Measurements from ENCODE around the gene RETNLB.

The RETNLB gene

GRCh38 chr3:108775649-108776048 lies 18.4 kb upstream of the RETNLB start:
- no peaks in the 10 kb centered on the region for H3K4me1 ChIP-seq (ENCODE audit: control extremely low read depth in 1 of 4, control insufficient read depth in 4 of 4, insufficient read depth in 4 of 4, low read length in 3 of 4)
- ChIA-PET POLR2A (no interaction called here), CTCF (no interaction called here)
- H3K27ac ChIP-seq (ENCODE audit: insufficient read depth in 1 of 2, low read depth in 1 of 2, low read length in 2 of 2, poor library complexity in 1 of 2, severe bottlenecking in 2 of 2) = no peak overlapping the region
- no CpG with 5 or more reads among the region's 1 CpG for WGBS (ENCODE audit: insufficient coverage)
- H3K27me3 ChIP-seq (replicated peaks in 2 of 5; ENCODE audit: control insufficient read depth in 4 of 5, insufficient read depth in 5 of 5, low read length in 4 of 5) = no peaks in the 10 kb centered on the region
- H3K4me3 ChIP-seq (ENCODE audit: control insufficient read depth in 1 of 7, extremely low read depth in 1 of 7, insufficient read depth in 4 of 7, low read depth in 2 of 7, low read length in 6 of 7) = no peak overlapping the region
- H3K9me3 ChIP-seq (ENCODE audit: control extremely low read depth in 1 of 5, control insufficient read depth in 4 of 5, insufficient read depth in 2 of 5, low read depth in 1 of 5, low read length in 4 of 5) = no peaks in the 10 kb centered on the region
- DNase-seq = no peak
- no peaks in the 10 kb centered on the region for H3K36me3 ChIP-seq (ENCODE audit: control insufficient read depth in 4 of 4, insufficient read depth in 4 of 4, low read length in 3 of 4)

- CTCF ChIA-PET = no interaction called here
These were observed 10.0 kb upstream of the RETNLB start for GRCh38 chr3:108767253-108767652.

GRCh38 chr3:108755686-108756085 lies 1.5 kb downstream of the RETNLB start:
- no peak for DNase-seq
- no peak overlapping the region for H3K27ac ChIP-seq (ENCODE audit: insufficient read depth in 1 of 2, low read depth in 1 of 2, low read length in 2 of 2, poor library complexity in 1 of 2, severe bottlenecking in 2 of 2)
- H3K36me3 ChIP-seq (ENCODE audit: control insufficient read depth in 4 of 4, insufficient read depth in 4 of 4, low read length in 3 of 4) = no peaks in the 10 kb centered on the region
- H3K4me1 ChIP-seq (ENCODE audit: control extremely low read depth in 1 of 4, control insufficient read depth in 4 of 4, insufficient read depth in 4 of 4, low read length in 3 of 4) = no peaks in the 10 kb centered on the region
- WGBS (ENCODE audit: insufficient coverage) = 95% methylated on average over 2 of the region's 5 CpGs
- no peak overlapping the region for H3K4me3 ChIP-seq (ENCODE audit: control insufficient read depth in 1 of 7, extremely low read depth in 1 of 7, insufficient read depth in 4 of 7, low read depth in 2 of 7, low read length in 6 of 7)
- ChIA-PET POLR2A (no interaction called here), CTCF (no interaction called here)
- no peaks in the 10 kb centered on the region for H3K9me3 ChIP-seq (ENCODE audit: control extremely low read depth in 1 of 5, control insufficient read depth in 4 of 5, insufficient read depth in 2 of 5, low read depth in 1 of 5, low read length in 4 of 5)
- no peaks in the 10 kb centered on the region for H3K27me3 ChIP-seq (replicated peaks in 2 of 5; ENCODE audit: control insufficient read depth in 4 of 5, insufficient read depth in 5 of 5, low read length in 4 of 5)

More at GRCh38 chr3:108767253-108767652, 10.0 kb upstream of the RETNLB start:
- no peaks in the 10 kb centered on the region for H3K4me1 ChIP-seq (ENCODE audit: control extremely low read depth in 1 of 4, control insufficient read depth in 4 of 4, insufficient read depth in 4 of 4, low read length in 3 of 4)
- POLR2A ChIA-PET = no interaction called here
- no peak overlapping the region for H3K4me3 ChIP-seq (ENCODE audit: control insufficient read depth in 1 of 7, extremely low read depth in 1 of 7, insufficient read depth in 4 of 7, low read depth in 2 of 7, low read length in 6 of 7)
- peaks cover 0 to 2% (median 0%) of the 10 kb centered on the region in 5 experiments for H3K27me3 ChIP-seq (replicated peaks in 2 of 5; ENCODE audit: control insufficient read depth in 4 of 5, insufficient read depth in 5 of 5, low read length in 4 of 5)
- WGBS (ENCODE audit: insufficient coverage) = 69% methylated on average over 2 of the region's 3 CpGs
- H3K9me3 ChIP-seq (ENCODE audit: control extremely low read depth in 1 of 5, control insufficient read depth in 4 of 5, insufficient read depth in 2 of 5, low read depth in 1 of 5, low read length in 4 of 5) = no peaks in the 10 kb centered on the region
- no peak overlapping the region for H3K27ac ChIP-seq (ENCODE audit: insufficient read depth in 1 of 2, low read depth in 1 of 2, low read length in 2 of 2, poor library complexity in 1 of 2, severe bottlenecking in 2 of 2)
- DNase-seq = no peak
- H3K36me3 ChIP-seq (ENCODE audit: control insufficient read depth in 4 of 4, insufficient read depth in 4 of 4, low read length in 3 of 4) = no peaks in the 10 kb centered on the region

- Histone ChIP-seq H3K9me3 (ENCODE audit: control extremely low read depth in 1 of 5, control insufficient read depth in 4 of 5, insufficient read depth in 2 of 5, low read depth in 1 of 5, low read length in 4 of 5) (peaks cover 0 to 3% (median 0%) of the 10 kb centered on the region in 5 experiments), H3K36me3 (ENCODE audit: control insufficient read depth in 4 of 4, insufficient read depth in 4 of 4, low read length in 3 of 4) (no peaks in the 10 kb centered on the region), H3K4me1 (ENCODE audit: control extremely low read depth in 1 of 4, control insufficient read depth in 4 of 4, insufficient read depth in 4 of 4, low read length in 3 of 4) (no peaks in the 10 kb centered on the region), H3K27ac (ENCODE audit: insufficient read depth in 1 of 2, low read depth in 1 of 2, low read length in 2 of 2, poor library complexity in 1 of 2, severe bottlenecking in 2 of 2) (no peak overlapping the region), H3K27me3 (replicated peaks in 2 of 5; ENCODE audit: control insufficient read depth in 4 of 5, insufficient read depth in 5 of 5, low read length in 4 of 5) (no peaks in the 10 kb centered on the region), H3K4me3 (ENCODE audit: control insufficient read depth in 1 of 7, extremely low read depth in 1 of 7, insufficient read depth in 4 of 7, low read depth in 2 of 7, low read length in 6 of 7) (no peak overlapping the region)
- no peak for DNase-seq
- CTCF ChIA-PET = no interaction called here
- POLR2A ChIA-PET = no interaction called here
- 92% methylated on average over 5 of the region's 5 CpGs for WGBS (ENCODE audit: insufficient coverage)
These were observed 12.4 kb downstream of the RETNLB start for GRCh38 chr3:108744762-108745161.

GRCh38 chr3:108742929-108743328 lies 14.3 kb downstream of the RETNLB start:
- Histone ChIP-seq H3K4me3 (ENCODE audit: control insufficient read depth in 1 of 7, extremely low read depth in 1 of 7, insufficient read depth in 4 of 7, low read depth in 2 of 7, low read length in 6 of 7) (no peak overlapping the region), H3K27ac (ENCODE audit: insufficient read depth in 1 of 2, low read depth in 1 of 2, low read length in 2 of 2, poor library complexity in 1 of 2, severe bottlenecking in 2 of 2) (no peak overlapping the region), H3K9me3 (ENCODE audit: control extremely low read depth in 1 of 5, control insufficient read depth in 4 of 5, insufficient read depth in 2 of 5, low read depth in 1 of 5, low read length in 4 of 5) (peaks cover 0 to 3% (median 0%) of the 10 kb centered on the region in 5 experiments), H3K4me1 (ENCODE audit: control extremely low read depth in 1 of 4, control insufficient read depth in 4 of 4, insufficient read depth in 4 of 4, low read length in 3 of 4) (no peaks in the 10 kb centered on the region), H3K27me3 (replicated peaks in 2 of 5; ENCODE audit: control insufficient read depth in 4 of 5, insufficient read depth in 5 of 5, low read length in 4 of 5) (no peaks in the 10 kb centered on the region), H3K36me3 (ENCODE audit: control insufficient read depth in 4 of 4, insufficient read depth in 4 of 4, low read length in 3 of 4) (no peaks in the 10 kb centered on the region)
- 86% methylated on average over 1 of the region's 1 CpG for WGBS (ENCODE audit: insufficient coverage)
- DNase-seq = no peak
- ChIA-PET POLR2A (no interaction called here), CTCF (no interaction called here)

GRCh38 chr3:108736821-108737220 lies 20.4 kb downstream of the RETNLB start:
- no peaks in the 10 kb centered on the region for H3K36me3 ChIP-seq (ENCODE audit: control insufficient read depth in 4 of 4, insufficient read depth in 4 of 4, low read length in 3 of 4)
- no peaks in the 10 kb centered on the region for H3K27me3 ChIP-seq (replicated peaks in 2 of 5; ENCODE audit: control insufficient read depth in 4 of 5, insufficient read depth in 5 of 5, low read length in 4 of 5)
- H3K4me3 ChIP-seq (ENCODE audit: control insufficient read depth in 1 of 7, extremely low read depth in 1 of 7, insufficient read depth in 4 of 7, low read depth in 2 of 7, low read length in 6 of 7) = no peak overlapping the region
- POLR2A ChIA-PET = no interaction called here
- CTCF ChIA-PET = no interaction called here
- no peaks in the 10 kb centered on the region for H3K4me1 ChIP-seq (ENCODE audit: control extremely low read depth in 1 of 4, control insufficient read depth in 4 of 4, insufficient read depth in 4 of 4, low read length in 3 of 4)
- WGBS (ENCODE audit: insufficient coverage) = 100% methylated on average over 2 of the region's 6 CpGs
- no peak for DNase-seq
- H3K27ac ChIP-seq (ENCODE audit: insufficient read depth in 1 of 2, low read depth in 1 of 2, low read length in 2 of 2, poor library complexity in 1 of 2, severe bottlenecking in 2 of 2) = no peak overlapping the region
- no peaks in the 10 kb centered on the region for H3K9me3 ChIP-seq (ENCODE audit: control extremely low read depth in 1 of 5, control insufficient read depth in 4 of 5, insufficient read depth in 2 of 5, low read depth in 1 of 5, low read length in 4 of 5)

- CTCF ChIA-PET = no interaction called here
These were observed 28.3 kb downstream of the RETNLB start for GRCh38 chr3:108728934-108729333.

More at GRCh38 chr3:108728934-108729333, 28.3 kb downstream of the RETNLB start:
- no CpG with 5 or more reads among the region's 1 CpG for WGBS (ENCODE audit: insufficient coverage)
- Histone ChIP-seq H3K36me3 (ENCODE audit: control insufficient read depth in 4 of 4, insufficient read depth in 4 of 4, low read length in 3 of 4) (no peaks in the 10 kb centered on the region), H3K4me1 (ENCODE audit: control extremely low read depth in 1 of 4, control insufficient read depth in 4 of 4, insufficient read depth in 4 of 4, low read length in 3 of 4) (no peaks in the 10 kb centered on the region), H3K27me3 (replicated peaks in 2 of 5; ENCODE audit: control insufficient read depth in 4 of 5, insufficient read depth in 5 of 5, low read length in 4 of 5) (no peaks in the 10 kb centered on the region), H3K9me3 (ENCODE audit: control extremely low read depth in 1 of 5, control insufficient read depth in 4 of 5, insufficient read depth in 2 of 5, low read depth in 1 of 5, low read length in 4 of 5) (no peaks in the 10 kb centered on the region), H3K4me3 (ENCODE audit: control insufficient read depth in 1 of 7, extremely low read depth in 1 of 7, insufficient read depth in 4 of 7, low read depth in 2 of 7, low read length in 6 of 7) (no peak overlapping the region), H3K27ac (ENCODE audit: insufficient read depth in 1 of 2, low read depth in 1 of 2, low read length in 2 of 2, poor library complexity in 1 of 2, severe bottlenecking in 2 of 2) (no peak overlapping the region)
- DNase-seq = no peak
- POLR2A ChIA-PET = no interaction called here

All from common myeloid progenitor, CD34-positive (primary cell).